Peyer's patch (tissue), 4 donors: ENCODE results near the gene FAIM2. TPM values are rescaled to one million over a fixed set of nuclear protein-coding genes. Genes with fewer than 3 reads are reported as not detected.
A peak's percentile ranks its signal among the peaks of the same experiment; 100 is the strongest.

Experiments used
- DNase-seq, 3 donors: peaks; one replicate each; pipeline ENCODE4 v3.0.0-alpha.2; 2017 to 2019
- H3K27ac ChIP-seq, 4 donors: fragments of 200-600 bp; sonication (generic); one replicate each; pipeline ENCODE4 v1.5.1; 2016 to 2019
- H3K27me3 ChIP-seq, 2 donors: fragments of 200-600 bp; sonication (generic); one replicate each; pipeline ENCODE4 v1.5.1; 2019
- H3K36me3 ChIP-seq, 3 donors: fragments of 200-600 bp; sonication (generic); one replicate each; pipeline ENCODE4 v1.5.1; 2016 to 2019
- H3K4me1 ChIP-seq, 4 donors: fragments of 200-600 bp; sonication (generic); one replicate each; pipeline ENCODE4 v1.5.1; 2016 to 2019
- H3K4me3 ChIP-seq, 4 donors: fragments of 200-600 bp; sonication (generic); 1 replicate in 3 of 4; 2 replicates in 1 of 4; pipeline ENCODE4 v1.5.1; 2016 to 2019; ENCODE audit warnings: mild to moderate bottlenecking in 1 of 4
- H3K9me3 ChIP-seq, 4 donors: fragments of 200-600 bp; sonication (generic); one replicate each; pipeline ENCODE4 v1.5.1; 2016 to 2019; ENCODE audit warnings: mild to moderate bottlenecking in 1 of 4
- POLR2A ChIP-seq, 2 donors: fragments of 450-650 bp; IDR thresholded peaks; one replicate each; pipeline ENCODE4 v1.5.1; 2017; ENCODE audit warnings: antibody characterized with exemption in 2 of 2, mild to moderate bottlenecking in 2 of 2, moderate library complexity in 2 of 2
- total RNA-seq, 4 donors: library from RNA; depleted of rRNA; stranded (reverse); fragments of >200 nt; gene quantifications; one replicate each; pipeline ENCODE4 v1.1.0, GENCODE V29; 2016
- TF ChIP-seq, protein P1 (sequence below), 6 experiments: fragments of 450-650 bp in 4 of 6; fragments of 200-600 bp in 2 of 6; sonication (generic) in 1 of 6; IDR thresholded peaks; one replicate each; pipeline ENCODE4 v1.5.1; 2017 to 2019; ENCODE audit warnings: antibody characterized with exemption in 6 of 6, mild to moderate bottlenecking in 3 of 6, moderate library complexity in 1 of 6

Gene FAIM2
- total RNA-seq, 4 donors from 2014 or later: 0.83 to 4.7 (median 2.9) TPM

GRCh38 chr12:49921299-49921698 is 17.6 kb upstream of the FAIM2 start:
- no peak for TF ChIP-seq POLR2A (IDR thresholded peaks at IDR 0.05)
- TF ChIP-seq, protein P1, sequence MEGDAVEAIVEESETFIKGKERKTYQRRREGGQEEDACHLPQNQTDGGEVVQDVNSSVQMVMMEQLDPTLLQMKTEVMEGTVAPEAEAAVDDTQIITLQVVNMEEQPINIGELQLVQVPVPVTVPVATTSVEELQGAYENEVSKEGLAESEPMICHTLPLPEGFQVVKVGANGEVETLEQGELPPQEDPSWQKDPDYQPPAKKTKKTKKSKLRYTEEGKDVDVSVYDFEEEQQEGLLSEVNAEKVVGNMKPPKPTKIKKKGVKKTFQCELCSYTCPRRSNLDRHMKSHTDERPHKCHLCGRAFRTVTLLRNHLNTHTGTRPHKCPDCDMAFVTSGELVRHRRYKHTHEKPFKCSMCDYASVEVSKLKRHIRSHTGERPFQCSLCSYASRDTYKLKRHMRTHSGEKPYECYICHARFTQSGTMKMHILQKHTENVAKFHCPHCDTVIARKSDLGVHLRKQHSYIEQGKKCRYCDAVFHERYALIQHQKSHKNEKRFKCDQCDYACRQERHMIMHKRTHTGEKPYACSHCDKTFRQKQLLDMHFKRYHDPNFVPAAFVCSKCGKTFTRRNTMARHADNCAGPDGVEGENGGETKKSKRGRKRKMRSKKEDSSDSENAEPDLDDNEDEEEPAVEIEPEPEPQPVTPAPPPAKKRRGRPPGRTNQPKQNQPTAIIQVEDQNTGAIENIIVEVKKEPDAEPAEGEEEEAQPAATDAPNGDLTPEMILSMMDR (IDR thresholded peaks at IDR 0.05): no peak
- H3K27ac ChIP-seq: no peak overlapping the region
- H3K36me3 ChIP-seq: no peaks in the 10 kb centered on the region
- DNase-seq: no peak
- H3K4me1 ChIP-seq: no peaks in the 10 kb centered on the region
- no peaks in the 10 kb centered on the region for H3K9me3 ChIP-seq
- no peak overlapping the region for H3K4me3 ChIP-seq
- no peaks in the 10 kb centered on the region for H3K27me3 ChIP-seq

- Histone ChIP-seq H3K36me3 (no peaks in the 10 kb centered on the region), H3K9me3 (no peaks in the 10 kb centered on the region), H3K4me1 (no peaks in the 10 kb centered on the region), H3K27ac (no peak overlapping the region), H3K27me3 (no peaks in the 10 kb centered on the region), H3K4me3 (no peak overlapping the region)
- TF ChIP-seq POLR2A (IDR thresholded peaks at IDR 0.05): no peak
- TF ChIP-seq, protein P1 (IDR thresholded peaks at IDR 0.05): no peak
- DNase-seq: peak in 1 of 3 donors; percentile 14
Measured at GRCh38 chr12:49920915-49921286, 17.2 kb upstream of the FAIM2 start.

DNA sequence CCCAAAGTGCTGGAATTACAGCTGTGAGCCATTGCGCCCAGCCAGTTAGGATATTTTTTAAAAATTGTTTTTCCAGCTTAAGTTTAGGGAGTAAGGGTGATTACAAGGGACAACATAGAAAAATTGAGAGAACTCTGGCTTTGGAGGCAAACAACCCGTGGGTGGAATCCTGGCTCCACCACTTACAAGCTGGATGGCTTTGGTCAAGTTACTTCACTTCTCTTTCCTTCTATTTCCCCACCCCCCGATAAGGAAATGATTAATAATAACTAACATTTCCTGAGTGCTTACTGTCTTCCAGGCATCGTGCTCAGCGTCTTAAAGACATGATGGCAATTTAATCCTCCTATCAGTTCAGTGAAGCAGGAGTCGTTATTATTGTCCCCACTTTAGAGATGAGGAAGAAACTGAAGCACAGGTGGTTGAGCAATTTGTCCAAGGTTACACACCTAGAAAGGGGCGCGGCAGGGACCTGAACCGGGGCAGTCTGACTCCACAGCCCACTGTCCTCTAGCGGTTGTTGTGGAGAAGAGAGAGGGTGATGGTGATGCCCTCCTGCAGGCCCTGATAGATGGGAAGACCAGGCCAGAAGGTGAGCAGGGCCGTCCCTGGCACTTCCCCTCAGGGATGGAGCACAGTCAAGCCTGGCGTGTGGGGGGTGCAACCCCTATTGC is 16.7 kb upstream of the FAIM2 start:
- Histone ChIP-seq H3K36me3 (no peaks in the 10 kb centered on the region), H3K4me1 (no peaks in the 10 kb centered on the region), H3K27ac (no peak overlapping the region), H3K9me3 (no peaks in the 10 kb centered on the region), H3K4me3 (no peak overlapping the region), H3K27me3 (no peaks in the 10 kb centered on the region)
- no peak for TF ChIP-seq POLR2A (IDR thresholded peaks at IDR 0.05)
- TF ChIP-seq, protein P1 (IDR thresholded peaks at IDR 0.05): no peak
- DNase-seq: peak in 1 of 3 donors; percentile 25

GRCh38 chr12:49917788-49918173 is 14.1 kb upstream of the FAIM2 start:
- DNase-seq: peak in 1 of 3 donors; percentile 29
- Histone ChIP-seq H3K36me3 (no peaks in the 10 kb centered on the region), H3K27me3 (no peaks in the 10 kb centered on the region), H3K27ac (no peak overlapping the region), H3K4me3 (no peak overlapping the region), H3K4me1 (no peaks in the 10 kb centered on the region), H3K9me3 (no peaks in the 10 kb centered on the region)
- no peak for TF ChIP-seq POLR2A (IDR thresholded peaks at IDR 0.05)
- TF ChIP-seq, protein P1 (IDR thresholded peaks at IDR 0.05): no peak

GRCh38 chr12:49917166-49917787 is 13.6 kb upstream of the FAIM2 start:
- Histone ChIP-seq H3K4me3 (no peak overlapping the region), H3K4me1 (no peaks in the 10 kb centered on the region), H3K27me3 (no peaks in the 10 kb centered on the region), H3K36me3 (no peaks in the 10 kb centered on the region), H3K9me3 (no peaks in the 10 kb centered on the region), H3K27ac (no peak overlapping the region)
- no peak for DNase-seq
- TF ChIP-seq, protein P1 (IDR thresholded peaks at IDR 0.05): no peak
- TF ChIP-seq POLR2A (IDR thresholded peaks at IDR 0.05): no peak
